ENCODE data around the gene TIPRL. TPM values are rescaled to one million over a fixed set of nuclear protein-coding genes. Genes with fewer than 3 reads are reported as not detected.

The TIPRL gene
- total and polyA plus RNA-seq, 2 of the 8 experiments (the other 6 are each of a cell fraction or from before 2014, with no cell fraction given), result 8.1 to 27.4 TPM

GRCh38 chr1:168225476-168226190, 46.9 kb downstream of the TIPRL start, which contains the start of gene SFT2D2 (continued):
- TF ChIP-seq POU5F1 (IDR thresholded peaks at IDR 0.05; ENCODE audit: low read depth, low read length), result no peak
- no peak for TF ChIP-seq RFX5 (IDR thresholded peaks at IDR 0.05; ENCODE audit: borderline replicate concordance, low read depth, low read length)
- TF ChIP-seq SIRT6 (IDR thresholded peaks at IDR 0.05; ENCODE audit: low read length), result no peak
- TF ChIP-seq CTCF (IDR thresholded peaks at IDR 0.05; ENCODE audit: control extremely low read depth in 1 of 3, insufficient read depth in 1 of 3, low read depth in 1 of 3, low read length in 3 of 3), result no peak
- TF ChIP-seq SIX5 (IDR thresholded peaks at IDR 0.05; ENCODE audit: low read depth, low read length), result no peak
- TF ChIP-seq CTBP2 (IDR thresholded peaks at IDR 0.05; ENCODE audit: borderline replicate concordance, insufficient read depth, insufficient read length, low read length), result no peak
- TF ChIP-seq SRF (IDR thresholded peaks at IDR 0.05; ENCODE audit: low read depth, low read length), result no peak
- no peak for TF ChIP-seq GABPA (IDR thresholded peaks at IDR 0.05; ENCODE audit: borderline replicate concordance, insufficient read depth, low read length)
- TF ChIP-seq SP4 (IDR thresholded peaks at IDR 0.05; ENCODE audit: low read length), result 0 out of 2 replicates have a peak, but pooled peaks have one; percentile 40
- TF ChIP-seq TBP (IDR thresholded peaks at IDR 0.05; ENCODE audit: low read depth, low read length), result peak; percentile 51; the same call in 1 of the 2 replicates
- TF ChIP-seq SAP30 (IDR thresholded peaks at IDR 0.05; ENCODE audit: insufficient read depth, insufficient replicate concordance, low read length), result no peak
- peak; percentile 98 for TF ChIP-seq KDM4A (IDR thresholded peaks at IDR 0.05; ENCODE audit: low read depth, low read length, severe bottlenecking)
- no peak for TF ChIP-seq ZNF274 (IDR thresholded peaks at IDR 0.05; ENCODE audit: borderline replicate concordance, extremely low read depth, low read length)
- TF ChIP-seq SP1 (IDR thresholded peaks at IDR 0.05; ENCODE audit: low read depth, low read length), result no peak
- TF ChIP-seq TCF12 (IDR thresholded peaks at IDR 0.05; ENCODE audit: low read depth, low read length), result no peak
- no peak for TF ChIP-seq ATF2 (IDR thresholded peaks at IDR 0.05; ENCODE audit: low read length)
- TF ChIP-seq CHD1 (IDR thresholded peaks at IDR 0.05; ENCODE audit: low read depth, low read length), result no peak
- TF ChIP-seq MAFK (IDR thresholded peaks at IDR 0.05; ENCODE audit: low read depth, low read length), result no peak
- no peak for TF ChIP-seq CBX5 (IDR thresholded peaks at IDR 0.05; ENCODE audit: low read depth, low read length)
- TF ChIP-seq SUZ12 (IDR thresholded peaks at IDR 0.05; ENCODE audit: low read length), result no peak
- TF ChIP-seq PHF8 (conservative IDR thresholded peaks at IDR 0.05; ENCODE audit: low read depth, low read length), result peak; percentile 75
